Skeletal muscle tissue (tissue), 4 donors: ENCODE data around the gene EFR3B. TPM values are rescaled to one million over a fixed set of nuclear protein-coding genes. Genes with fewer than 3 reads are reported as not detected.

Source experiments
- H3K27ac ChIP-seq: one replicate; pipeline ENCODE4 v1.7.0; 2013; ENCODE audit warnings: mild to moderate bottlenecking, low read depth, low read length, inconsistent platforms
- H3K27me3 ChIP-seq, 3 donors: one replicate each; pipeline ENCODE4 v1.7.0; 2013; ENCODE audit warnings: low read length in 3 of 3; ENCODE audit not compliant: control insufficient read depth in 3 of 3, insufficient read depth in 3 of 3
- H3K36me3 ChIP-seq, 3 donors: one replicate each; pipeline ENCODE4 v1.7.0; 2013; ENCODE audit warnings: low read length in 3 of 3; ENCODE audit not compliant: control insufficient read depth in 3 of 3, insufficient read depth in 3 of 3
- H3K4me1 ChIP-seq, 3 donors: one replicate each; pipeline ENCODE4 v1.7.0; 2013; ENCODE audit warnings: low read length in 3 of 3, mild to moderate bottlenecking in 3 of 3; ENCODE audit not compliant: control insufficient read depth in 3 of 3, insufficient read depth in 3 of 3
- H3K4me3 ChIP-seq, 3 donors: one replicate each; pipeline ENCODE4 v1.7.0; 2013; ENCODE audit warnings: low read length in 3 of 3
- H3K9ac ChIP-seq, 3 donors: one replicate each; pipeline ENCODE4 v1.7.0; 2013; ENCODE audit warnings: low read length in 3 of 3, mild to moderate bottlenecking in 3 of 3, moderate library complexity in 2 of 3, low read depth in 1 of 3
- H3K9me3 ChIP-seq, 3 donors: one replicate each; pipeline ENCODE4 v1.7.0; 2013; ENCODE audit warnings: low read length in 3 of 3; ENCODE audit not compliant: control insufficient read depth in 3 of 3
- total RNA-seq: library from RNA; depleted of rRNA; stranded (reverse); fragments of >200 nt; gene quantifications from one replicate; pipeline ENCODE4 v1.2.3, GENCODE V29; 2014
- donor health status: Osteomylitis.

The EFR3B gene
- total RNA-seq, 1 donor from 2014 or later, result 4.7 TPM

- H3K9ac ChIP-seq, result no peak overlapping the region
- peaks cover 0 to 2% (median 0%) of the 10 kb centered on the region in 3 donors for H3K36me3 ChIP-seq
- no peaks in the 10 kb centered on the region for H3K9me3 ChIP-seq
- no peaks in the 10 kb centered on the region for H3K27me3 ChIP-seq
- H3K4me1 ChIP-seq, result peaks cover 17 to 27% (median 26%) of the 10 kb centered on the region in 3 donors
- no peak overlapping the region for H3K4me3 ChIP-seq
- no peak overlapping the region for H3K27ac ChIP-seq
Observed at GRCh38 chr2:25078170-25079049, 36.5 kb downstream of the EFR3B start.

- H3K27ac ChIP-seq, result no peak overlapping the region
Observed at GRCh38 chr2:25079050-25079635, 37.3 kb downstream of the EFR3B start.

DNA sequence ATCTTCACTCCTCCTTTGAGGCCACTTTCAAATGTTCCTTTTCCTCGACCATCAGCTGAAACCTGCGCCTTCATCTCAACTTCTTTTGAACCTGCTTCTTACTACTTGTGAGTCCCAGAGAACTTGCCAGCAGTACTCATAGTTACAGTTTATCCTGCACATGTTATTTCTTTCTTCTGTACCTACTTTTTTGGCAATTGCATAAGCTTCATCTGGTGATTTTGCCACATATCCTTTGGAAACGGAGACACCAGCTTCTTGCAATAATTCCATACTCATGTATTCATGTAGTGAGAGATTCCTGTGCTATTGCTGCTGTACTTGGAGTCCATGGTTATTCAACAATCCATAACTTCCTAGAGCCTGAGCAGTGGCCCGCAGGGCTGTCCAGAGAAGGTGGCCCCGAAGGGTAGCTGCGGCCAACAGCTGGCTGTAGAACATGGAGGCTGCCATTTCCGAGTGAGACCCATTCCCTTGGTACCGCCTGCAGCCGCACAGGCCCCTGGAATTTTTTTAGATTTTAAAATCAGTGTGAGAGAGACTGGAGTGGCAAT, 39.4 kb downstream of the EFR3B start:
- peaks cover 17 to 32% (median 29%) of the 10 kb centered on the region in 3 donors for H3K4me1 ChIP-seq
- H3K27ac ChIP-seq, result no peak overlapping the region
- no peaks in the 10 kb centered on the region for H3K27me3 ChIP-seq
- H3K9ac ChIP-seq, result no peak overlapping the region
- H3K9me3 ChIP-seq, result no peaks in the 10 kb centered on the region
- H3K36me3 ChIP-seq, result no peaks in the 10 kb centered on the region
- no peak overlapping the region for H3K4me3 ChIP-seq

More at GRCh38 chr2:25079050-25079635, 37.3 kb downstream of the EFR3B start:
- Histone ChIP-seq H3K27me3 (no peaks in the 10 kb centered on the region), H3K4me1 (peaks cover 17 to 32% (median 29%) of the 10 kb centered on the region in 3 donors), H3K36me3 (no peaks in the 10 kb centered on the region), H3K9ac (no peak overlapping the region), H3K9me3 (no peaks in the 10 kb centered on the region), H3K4me3 (no peak overlapping the region)

GRCh38 chr2:25082002-25082622, 40.2 kb downstream of the EFR3B start:
- Histone ChIP-seq H3K36me3 (no peaks in the 10 kb centered on the region), H3K9ac (peak overlapping the region in 1 of 3 donors; percentile 25), H3K27ac (peak overlapping the region; percentile 5), H3K4me3 (no peak overlapping the region), H3K27me3 (no peaks in the 10 kb centered on the region), H3K4me1 (peaks cover 17 to 29% (median 27%) of the 10 kb centered on the region in 3 donors), H3K9me3 (no peaks in the 10 kb centered on the region)

DNA sequence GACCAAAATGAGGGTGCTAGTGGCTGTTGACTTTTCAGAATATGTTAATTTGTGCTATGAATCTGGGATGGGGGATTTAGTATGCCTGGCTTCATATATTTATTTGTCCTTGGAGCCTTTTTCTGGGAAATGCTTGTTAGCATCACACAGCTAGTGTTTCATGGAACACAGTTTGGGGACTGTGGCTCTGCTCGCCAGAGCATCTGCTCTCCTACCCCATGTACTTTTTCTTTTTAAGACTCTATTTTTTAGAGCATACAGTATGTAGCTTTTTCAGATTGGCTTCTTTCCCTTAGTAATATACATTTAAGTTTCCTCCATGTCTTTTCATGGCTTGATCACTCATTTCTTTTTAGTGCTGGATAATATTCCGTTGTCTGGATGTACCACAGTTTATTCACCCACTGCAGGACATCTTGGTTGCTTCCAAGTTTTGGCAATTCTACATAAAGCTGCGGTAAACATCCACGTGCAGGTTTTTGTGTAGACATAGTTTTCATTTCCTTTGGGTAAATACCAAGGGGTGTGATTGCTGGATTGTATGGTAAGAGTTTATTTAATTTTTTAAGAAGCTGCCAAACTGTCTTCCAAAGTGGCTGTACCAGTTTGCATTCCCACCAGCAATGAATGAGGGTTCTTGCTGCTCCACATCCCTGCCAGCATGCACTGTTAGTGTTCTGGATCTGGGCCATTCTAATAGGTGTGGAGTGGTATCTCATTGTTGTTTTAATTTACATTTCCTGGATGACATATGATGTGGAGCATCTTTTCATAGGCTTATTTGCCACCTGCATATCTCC, 44.1 kb downstream of the EFR3B start:
- Histone ChIP-seq H3K36me3 (no peaks in the 10 kb centered on the region), H3K9me3 (no peaks in the 10 kb centered on the region), H3K9ac (no peak overlapping the region), H3K27ac (no peak overlapping the region), H3K4me3 (no peak overlapping the region), H3K27me3 (no peaks in the 10 kb centered on the region), H3K4me1 (peaks cover 12 to 22% (median 18%) of the 10 kb centered on the region in 3 donors)

- Histone ChIP-seq H3K27me3 (no peaks in the 10 kb centered on the region), H3K36me3 (peaks cover 0 to 3% (median 0%) of the 10 kb centered on the region in 3 donors), H3K4me1 (peaks cover 0 to 3% (median 0%) of the 10 kb centered on the region in 3 donors), H3K9me3 (no peaks in the 10 kb centered on the region), H3K4me3 (no peak overlapping the region), H3K9ac (no peak overlapping the region), H3K27ac (no peak overlapping the region)
Observed at GRCh38 chr2:25088817-25089516, 47.1 kb downstream of the EFR3B start.

DNA sequence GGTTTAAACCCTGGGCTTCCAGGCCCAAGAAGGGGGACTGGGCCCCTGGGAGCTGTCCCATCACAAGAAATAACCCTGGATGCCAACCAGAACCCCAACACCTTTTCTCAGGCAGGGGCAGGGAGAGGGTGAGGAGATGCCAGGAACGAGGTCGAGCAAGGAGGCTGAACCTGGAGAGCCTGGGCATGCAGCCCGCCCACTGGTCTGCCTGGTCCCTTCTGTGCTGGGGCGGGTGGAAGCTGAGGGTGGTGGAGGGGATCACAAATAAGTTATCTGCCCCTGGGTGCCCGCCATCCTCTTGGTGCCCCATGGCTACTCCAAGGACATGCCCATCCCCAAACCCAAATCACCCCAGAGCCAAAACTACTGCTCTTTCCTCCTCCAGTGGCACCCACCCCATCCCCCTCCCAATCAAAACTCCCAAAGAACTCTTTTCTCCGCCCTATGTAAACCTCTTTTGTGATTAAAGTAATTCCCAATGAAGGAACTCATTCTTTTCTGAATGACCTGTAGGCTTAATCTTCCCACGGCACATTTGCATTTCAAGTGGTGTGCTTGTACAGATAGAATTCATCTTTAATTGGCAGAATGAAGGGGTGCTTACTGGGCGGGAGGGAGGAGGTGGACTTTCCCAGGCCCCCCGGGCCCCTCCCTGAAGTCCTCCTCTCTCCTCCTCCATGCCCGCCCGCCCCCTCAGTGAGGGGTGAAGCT, 47.9 kb downstream of the EFR3B start:
- H3K9ac ChIP-seq, result no peak overlapping the region
- H3K27ac ChIP-seq, result no peak overlapping the region
- H3K36me3 ChIP-seq, result peaks cover 0 to 3% (median 0%) of the 10 kb centered on the region in 3 donors
- no peak overlapping the region for H3K4me3 ChIP-seq
- peaks cover 0 to 3% (median 0%) of the 10 kb centered on the region in 3 donors for H3K4me1 ChIP-seq
- H3K27me3 ChIP-seq, result no peaks in the 10 kb centered on the region
- no peaks in the 10 kb centered on the region for H3K9me3 ChIP-seq

DNA sequence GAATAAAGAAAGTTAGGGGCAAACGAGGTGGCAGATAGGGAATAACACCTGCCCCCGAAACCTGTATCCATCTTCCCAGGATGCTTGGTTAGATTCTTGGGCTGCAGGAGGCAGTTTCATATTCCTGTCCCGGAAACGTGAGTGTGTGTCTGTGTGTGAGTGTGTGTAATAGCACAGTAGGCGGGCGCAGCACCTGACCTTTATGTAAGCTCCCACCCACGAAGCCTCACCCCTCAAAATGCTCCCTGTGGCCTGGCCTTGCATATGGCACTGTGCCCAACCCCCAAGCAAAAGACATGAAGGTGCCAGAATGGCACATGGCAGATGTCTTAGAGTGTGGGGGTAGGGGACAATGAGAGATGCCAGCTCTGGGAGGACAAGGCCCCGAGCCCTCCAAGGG, 48.9 kb downstream of the EFR3B start:
- no peaks in the 10 kb centered on the region for H3K9me3 ChIP-seq
- no peaks in the 10 kb centered on the region for H3K27me3 ChIP-seq

More for the DNA sequence above, 48.9 kb downstream of the EFR3B start:
- no peak overlapping the region for H3K9ac ChIP-seq
- H3K4me1 ChIP-seq, result peaks cover 0 to 3% (median 0%) of the 10 kb centered on the region in 3 donors
- H3K36me3 ChIP-seq, result peaks cover 0 to 3% (median 0%) of the 10 kb centered on the region in 3 donors
- no peak overlapping the region for H3K27ac ChIP-seq
- H3K4me3 ChIP-seq, result no peak overlapping the region
